Fibroblast of skin of back (primary cell): ENCODE data around the gene TNFRSF18.

Experiments
- DNase-seq: peaks from one replicate; pipeline ENCODE4 v3.0.0-alpha.2; 2013

Gene TNFRSF18

GRCh38 chr1:1162597-1163537 is 43.5 kb downstream of the TNFRSF18 start:
- DNase-seq, result no peak

- no peak for DNase-seq
Measured at GRCh38 chr1:1161683-1162079, 44.7 kb downstream of the TNFRSF18 start.

- DNase-seq, result no peak
Measured at GRCh38 chr1:1161078-1161682, 45.2 kb downstream of the TNFRSF18 start.

GRCh38 chr1:1160281-1160930 is 46.0 kb downstream of the TNFRSF18 start:
- DNase-seq, result no peak

- peak; percentile 28 for DNase-seq
Measured at GRCh38 chr1:1157914-1158710, 48.3 kb downstream of the TNFRSF18 start.

- DNase-seq, result peak; percentile 91
Measured at GRCh38 chr1:1157426-1157913, 48.9 kb downstream of the TNFRSF18 start.

- DNase-seq, result no peak
Measured at GRCh38 chr1:1157033-1157365, 49.4 kb downstream of the TNFRSF18 start.

GRCh38 chr1:1156140-1157032 is 50.0 kb downstream of the TNFRSF18 start:
- DNase-seq, result no peak

- no peak for DNase-seq
Measured at GRCh38 chr1:1155258-1155657, 51.1 kb downstream of the TNFRSF18 start.

- DNase-seq, result no peak
Measured at GRCh38 chr1:1153874-1154273, 52.5 kb downstream of the TNFRSF18 start.
